ENCODE results near the gene MADD.

DNA sequence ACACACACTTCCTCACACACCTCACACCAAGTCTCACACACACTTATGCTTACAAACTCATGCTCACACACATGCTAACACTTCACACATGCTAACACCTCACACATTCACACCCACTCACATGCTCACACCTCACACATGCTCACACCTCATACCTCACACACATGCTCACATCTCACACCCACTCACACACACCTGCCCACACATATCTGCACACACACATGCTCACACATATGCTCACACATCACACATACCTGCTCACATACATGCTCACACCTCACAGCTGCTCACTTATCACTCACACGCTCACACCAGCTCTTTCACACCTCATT, 87.0 kb downstream of the MADD start:
- TF ChIP-seq, protein P1, sequence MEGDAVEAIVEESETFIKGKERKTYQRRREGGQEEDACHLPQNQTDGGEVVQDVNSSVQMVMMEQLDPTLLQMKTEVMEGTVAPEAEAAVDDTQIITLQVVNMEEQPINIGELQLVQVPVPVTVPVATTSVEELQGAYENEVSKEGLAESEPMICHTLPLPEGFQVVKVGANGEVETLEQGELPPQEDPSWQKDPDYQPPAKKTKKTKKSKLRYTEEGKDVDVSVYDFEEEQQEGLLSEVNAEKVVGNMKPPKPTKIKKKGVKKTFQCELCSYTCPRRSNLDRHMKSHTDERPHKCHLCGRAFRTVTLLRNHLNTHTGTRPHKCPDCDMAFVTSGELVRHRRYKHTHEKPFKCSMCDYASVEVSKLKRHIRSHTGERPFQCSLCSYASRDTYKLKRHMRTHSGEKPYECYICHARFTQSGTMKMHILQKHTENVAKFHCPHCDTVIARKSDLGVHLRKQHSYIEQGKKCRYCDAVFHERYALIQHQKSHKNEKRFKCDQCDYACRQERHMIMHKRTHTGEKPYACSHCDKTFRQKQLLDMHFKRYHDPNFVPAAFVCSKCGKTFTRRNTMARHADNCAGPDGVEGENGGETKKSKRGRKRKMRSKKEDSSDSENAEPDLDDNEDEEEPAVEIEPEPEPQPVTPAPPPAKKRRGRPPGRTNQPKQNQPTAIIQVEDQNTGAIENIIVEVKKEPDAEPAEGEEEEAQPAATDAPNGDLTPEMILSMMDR (conservative IDR thresholded peaks at IDR 0.05 in 1 of 2, IDR thresholded peaks at IDR 0.05 in 1 of 2; ENCODE audit: low read depth in 1 of 2, low read length in 2 of 2), result no peak
- TF ChIP-seq EZH2 (IDR thresholded peaks at IDR 0.05; ENCODE audit: low read length, missing control alignments), result no peak
